Osteoblast (primary cell): ENCODE measurements around the gene TNFRSF19. TPM values are rescaled to one million over a fixed set of nuclear protein-coding genes. Genes with fewer than 3 reads are reported as not detected.

ENCODE experiments used
- DNase-seq: peaks from one replicate; pipeline ENCODE4 v3.0.0; 2011; ENCODE audit warnings: low spot score, mixed read lengths; ENCODE audit not compliant: insufficient read length; ENCODE audit errors: missing footprints
- H2AFZ ChIP-seq: 2 replicates; pipeline ENCODE4 v1.6.0; 2011; ENCODE audit warnings: mild to moderate bottlenecking, low read length
- H3K27ac ChIP-seq: 2 replicates; pipeline ENCODE4 v1.5.1; 2011; ENCODE audit warnings: mild to moderate bottlenecking, low read depth, low read length, moderate library complexity
- H3K27me3 ChIP-seq: 2 replicates; pipeline ENCODE4 v1.6.0; 2012; ENCODE audit warnings: mild to moderate bottlenecking, control low read depth, inconsistent platforms, low read length, moderate library complexity; ENCODE audit not compliant: insufficient read depth
- H3K36me3 ChIP-seq: 2 replicates; pipeline ENCODE4 v1.5.1; 2011; ENCODE audit warnings: mild to moderate bottlenecking, low read length, control low read depth, moderate library complexity; ENCODE audit not compliant: insufficient read depth
- H3K4me1 ChIP-seq: 2 replicates; pipeline ENCODE4 v1.5.1; 2011; ENCODE audit warnings: mild to moderate bottlenecking, low read length, control low read depth, moderate library complexity; ENCODE audit not compliant: insufficient read depth
- H3K4me2 ChIP-seq: 2 replicates; pipeline ENCODE4 v1.6.0; 2011; ENCODE audit warnings: mild to moderate bottlenecking, low read length; ENCODE audit not compliant: insufficient read depth
- H3K4me3 ChIP-seq: fragments of 200-600 bp; sonication (generic); 3 replicates; pipeline ENCODE4 v1.5.1; 2012; ENCODE audit warnings: mild to moderate bottlenecking, low read length, inconsistent platforms; ENCODE audit not compliant: insufficient read depth
- H3K79me2 ChIP-seq: 2 replicates; pipeline ENCODE4 v1.6.0; 2012; ENCODE audit warnings: mild to moderate bottlenecking, low read length, control low read depth, inconsistent platforms; ENCODE audit not compliant: insufficient read depth
- H3K9me3 ChIP-seq: 2 replicates; pipeline ENCODE4 v1.5.1; 2011; ENCODE audit warnings: low read depth, low read length, control low read depth
- H4K20me1 ChIP-seq: 2 replicates; pipeline ENCODE4 v1.6.0; 2012; ENCODE audit warnings: mild to moderate bottlenecking, low read length, control low read depth; ENCODE audit not compliant: insufficient read depth
- CTCF ChIP-seq: IDR thresholded peaks from 2 replicates; pipeline ENCODE4 v1.5.1; 2011; ENCODE audit warnings: mild to moderate bottlenecking, low read depth, low read length, moderate library complexity; ENCODE audit errors: extremely low read depth
- total RNA-seq: library from RNA; depleted of rRNA; stranded (reverse); fragments of >200 nt; gene quantifications from 2 replicates; pipeline ENCODE4 v1.2.3, GENCODE V29; 2012

The TNFRSF19 gene
- total RNA-seq, 1 donor = 73.8 TPM

GRCh38 chr13:23710366-23710765 is 140.2 kb downstream of the TNFRSF19 start:
- H4K20me1 ChIP-seq = no peaks in the 10 kb centered on the region
- H3K27me3 ChIP-seq = no peaks in the 10 kb centered on the region
- H3K79me2 ChIP-seq = no peaks in the 10 kb centered on the region
- no peak overlapping the region for H3K4me3 ChIP-seq
- no peaks in the 10 kb centered on the region for H3K36me3 ChIP-seq
- no peak overlapping the region for H3K4me2 ChIP-seq
- H3K27ac ChIP-seq = no peak overlapping the region
- H3K9me3 ChIP-seq = no peaks in the 10 kb centered on the region
- DNase-seq = no peak
- H3K4me1 ChIP-seq = peaks cover 11% of the 10 kb centered on the region
- no peak overlapping the region for H2AFZ ChIP-seq
- TF ChIP-seq CTCF = no peak

- Histone ChIP-seq H3K79me2 (no peaks in the 10 kb centered on the region), H2AFZ (no peak overlapping the region), H4K20me1 (no peaks in the 10 kb centered on the region), H3K27me3 (no peaks in the 10 kb centered on the region), H3K36me3 (no peaks in the 10 kb centered on the region), H3K9me3 (no peaks in the 10 kb centered on the region), H3K27ac (no peak overlapping the region), H3K4me1 (peaks cover 1% of the 10 kb centered on the region), H3K4me2 (no peak overlapping the region), H3K4me3 (no peak overlapping the region)
- TF ChIP-seq CTCF = no peak
- no peak for DNase-seq
These were observed 141.1 kb downstream of the TNFRSF19 start for GRCh38 chr13:23711355-23711754.

GRCh38 chr13:23714672-23715071 is 144.5 kb downstream of the TNFRSF19 start:
- DNase-seq = no peak
- TF ChIP-seq CTCF = no peak
- Histone ChIP-seq H2AFZ (peak overlapping the region; percentile 51), H3K9me3 (no peaks in the 10 kb centered on the region), H3K36me3 (no peaks in the 10 kb centered on the region), H3K4me1 (peaks cover 6% of the 10 kb centered on the region), H3K79me2 (no peaks in the 10 kb centered on the region), H3K4me2 (no peak overlapping the region), H3K27me3 (no peaks in the 10 kb centered on the region), H4K20me1 (no peaks in the 10 kb centered on the region), H3K4me3 (no peak overlapping the region), H3K27ac (no peak overlapping the region)

GRCh38 chr13:23715092-23715761 is 145.0 kb downstream of the TNFRSF19 start:
- no peak for TF ChIP-seq CTCF
- no peaks in the 10 kb centered on the region for H3K79me2 ChIP-seq
- no peaks in the 10 kb centered on the region for H4K20me1 ChIP-seq
- no peak overlapping the region for H3K4me2 ChIP-seq
- H3K27ac ChIP-seq = no peak overlapping the region
- no peaks in the 10 kb centered on the region for H3K9me3 ChIP-seq
- H3K4me3 ChIP-seq = no peak overlapping the region
- H3K27me3 ChIP-seq = no peaks in the 10 kb centered on the region
- no peak overlapping the region for H2AFZ ChIP-seq
- DNase-seq = peak; percentile 41
- H3K36me3 ChIP-seq = no peaks in the 10 kb centered on the region
- peaks cover 6% of the 10 kb centered on the region for H3K4me1 ChIP-seq
